K562 (cell line): ENCODE measurements around the gene ZNF81. TPM values are rescaled to one million over a fixed set of nuclear protein-coding genes. Genes with fewer than 3 reads are reported as not detected.

Experiments
- CBFA2T2 ChIP-seq: fragments of 450-650 bp; conservative IDR thresholded peaks from 2 replicates; pipeline ENCODE4 v1.6.1; 2017; ENCODE audit warnings: mild to moderate bottlenecking
- CBFA2T3 ChIP-seq: fragments of 450-650 bp; IDR thresholded peaks from 2 replicates; pipeline ENCODE4 v1.6.1; 2017
- CCNT2 ChIP-seq: IDR thresholded peaks from 2 replicates; pipeline ENCODE4 v1.6.1; 2011; ENCODE audit warnings: borderline replicate concordance, low read depth, mild to moderate bottlenecking, moderate library complexity, mixed read lengths, low read length; ENCODE audit not compliant: insufficient read length; ENCODE audit errors: extremely low read depth
- DPF2 ChIP-seq: fragments of 450-650 bp; IDR thresholded peaks from 2 replicates; pipeline ENCODE4 v1.6.1; 2016
- ELF4 ChIP-seq: fragments of 450-650 bp; formaldehyde crosslinking; IDR thresholded peaks from 2 replicates; pipeline ENCODE4 v1.4.0; 2022; ENCODE audit warnings: missing genetic modification characterization
- EP300 ChIP-seq: IDR thresholded peaks from 2 replicates; pipeline ENCODE4 v1.6.1; 2012; ENCODE audit warnings: low read length, improper control_type of control experiment
- FOSL1 ChIP-seq: fragments of 200-800 bp; sonication (Bioruptor generic); conservative IDR thresholded peaks from 2 replicates; pipeline ENCODE4 v1.6.1; 2016; ENCODE audit warnings: missing genetic modification characterization, missing compliant biosample characterization
- FOXM1 ChIP-seq, 2 experiments: fragments of 450-650 bp in 1 of 2; sonication (generic) in 1 of 2; formaldehyde crosslinking in 1 of 2; IDR thresholded peaks; 2 replicates each; pipeline versions ENCODE4 v1.6.1 to v1.9.0; 2017 to 2022; ENCODE audit warnings: low read depth in 2 of 2, mild to moderate bottlenecking in 2 of 2, missing genetic modification reagents in 1 of 2, moderate library complexity in 1 of 2
- HMBOX1 ChIP-seq: sonication (generic); IDR thresholded peaks from 2 replicates; pipeline ENCODE4 v1.6.1; 2016
- ID3 ChIP-seq, 2 experiments: fragments of 250-450 bp in 1 of 2; fragments of 450-650 bp in 1 of 2; sonication (Bioruptor Pico) in 1 of 2; IDR thresholded peaks; 2 replicates each; pipeline versions ENCODE4 v1.6.1 to v1.8.0; 2016 to 2021; ENCODE audit warnings: mild to moderate bottlenecking in 2 of 2, moderate library complexity in 2 of 2, missing compliant biosample characterization in 1 of 2, missing genetic modification characterization in 1 of 2
- KDM2B ChIP-seq: fragments of 250-450 bp; sonication (Bioruptor Pico); IDR thresholded peaks from 2 replicates; pipeline ENCODE4 v1.8.0; 2021; ENCODE audit warnings: mild to moderate bottlenecking, moderate library complexity
- MEF2A ChIP-seq: IDR thresholded peaks from 2 replicates; pipeline ENCODE4 v1.6.1; 2011; ENCODE audit warnings: low read depth, mild to moderate bottlenecking, low read length, moderate library complexity; ENCODE audit not compliant: control insufficient read depth
- POLR2AphosphoS5 ChIP-seq: IDR thresholded peaks from 2 replicates; pipeline ENCODE4 v1.6.1; 2011; ENCODE audit warnings: mild to moderate bottlenecking, low read depth, low read length, moderate library complexity; ENCODE audit not compliant: control insufficient read depth, insufficient read depth
- RFX1 ChIP-seq: fragments of 450-650 bp; IDR thresholded peaks from 2 replicates; pipeline ENCODE4 v1.6.1; 2016; ENCODE audit warnings: mild to moderate bottlenecking, moderate library complexity
- SMAD4 ChIP-seq: fragments of 250-450 bp; sonication (Bioruptor Pico); conservative IDR thresholded peaks from 2 replicates; pipeline ENCODE4 v1.8.0; 2021; ENCODE audit warnings: inconsistent platforms, mild to moderate bottlenecking, moderate library complexity
- STAT5A ChIP-seq: IDR thresholded peaks from 2 replicates; pipeline ENCODE4 v1.6.1; 2012; ENCODE audit warnings: low read length, inconsistent platforms, borderline replicate concordance
- TBL1XR1 ChIP-seq, 2 experiments: IDR thresholded peaks; 2 replicates each; pipeline ENCODE4 v1.6.1; 2012; ENCODE audit warnings: improper control_type of control experiment in 2 of 2, low read length in 2 of 2, mild to moderate bottlenecking in 1 of 2
- TCF3 ChIP-seq: sonication (generic); formaldehyde crosslinking; IDR thresholded peaks from 2 replicates; pipeline ENCODE4 v1.4.0; 2020; ENCODE audit warnings: mild to moderate bottlenecking, missing genetic modification reagents
- TEAD4 ChIP-seq, 2 experiments: sonication (generic) in 1 of 2; formaldehyde crosslinking in 1 of 2; IDR thresholded peaks; 2 replicates each; pipeline versions ENCODE4 v1.6.1 to v1.8.0; 2012 to 2022; ENCODE audit warnings: borderline replicate concordance in 1 of 2, inconsistent platforms in 1 of 2, low read length in 1 of 2, mild to moderate bottlenecking in 1 of 2, missing genetic modification reagents in 1 of 2
- TRIM28 ChIP-seq: fragments of 450-650 bp; IDR thresholded peaks from 2 replicates; pipeline ENCODE4 v1.6.1; 2017
- ZBTB33 ChIP-seq: sonication (generic); formaldehyde crosslinking; IDR thresholded peaks from 2 replicates; pipeline ENCODE4 v1.8.1; 2023; ENCODE audit warnings: mild to moderate bottlenecking, missing genetic modification reagents
- ZFX ChIP-seq: sonication (generic); formaldehyde crosslinking; IDR thresholded peaks from 2 replicates; pipeline ENCODE4 v1.8.0; 2022; ENCODE audit warnings: mild to moderate bottlenecking, missing genetic modification reagents, moderate library complexity
- ZKSCAN3 ChIP-seq: fragments of 250-450 bp; sonication (Bioruptor Pico); IDR thresholded peaks from 2 replicates; pipeline ENCODE4 v1.4.0; 2020
- polyA plus RNA-seq, 8 experiments: library from polyadenylated mRNA; depleted of rRNA in 4 of 8; stranded (reverse) in 5 of 8; unstranded in 3 of 8; fragments of >200 nt; fragmentation: Nextera tagmentation in 2 of 8; fragmentation: Illumina TruSeq in 1 of 8; extraction: Ambion mirVana in 2 of 8; extraction: Trizol in 1 of 8; gene quantifications; 2 replicates each; pipeline versions ENCODE4 v1.2.1 to v1.2.3, GENCODE V29; 2011 to 2014; ENCODE audit warnings: inconsistent platforms in 1 of 8, missing spikeins in 1 of 8
- total RNA-seq, 7 experiments: library from RNA; depleted of rRNA in 6 of 7; stranded (reverse); fragments of >200 nt in 6 of 7; fragmentation: Illumina TruSeq in 2 of 7; extraction: Trizol in 2 of 7; gene quantifications; 2 replicates each; pipeline versions ENCODE4 v1.2.1 to v1.2.3, GENCODE V29; 2011 to 2021; ENCODE audit warnings: low replicate concordance in 1 of 7
- TF ChIP-seq, protein P1 (sequence below), 2 experiments: fragments of 450-650 bp; conservative IDR thresholded peaks; 2 replicates each; pipeline ENCODE4 v1.6.1; 2017; ENCODE audit warnings: mild to moderate bottlenecking in 2 of 2, moderate library complexity in 2 of 2

Gene ZNF81
- total and polyA plus RNA-seq, 9 of the 15 experiments (the other 6 are each of a cell fraction or from before 2014, with no cell fraction given) = 2.4 to 9.6 (median 4.9) TPM

DNA sequence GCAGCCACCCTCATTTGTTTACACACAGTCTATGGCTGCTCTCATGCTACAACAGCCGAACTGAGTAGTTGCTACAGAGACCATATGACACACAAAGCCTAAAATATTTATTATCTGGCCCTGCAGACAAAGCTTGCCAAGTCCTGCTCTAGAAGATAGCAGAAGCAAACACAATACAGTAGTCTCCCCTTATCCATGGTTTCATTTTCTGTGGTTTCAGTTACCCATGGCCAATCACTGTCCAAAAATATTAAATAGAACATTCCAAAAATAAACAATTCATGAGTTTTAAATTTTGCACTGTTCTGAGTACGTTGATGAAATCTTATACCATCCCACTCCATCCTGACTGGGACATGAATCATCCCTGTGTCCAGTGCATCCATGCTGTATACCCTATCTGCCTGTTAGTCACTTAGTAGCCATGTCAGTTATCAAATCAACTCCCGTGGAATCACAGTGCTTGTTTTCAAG, 40.2 kb upstream of the ZNF81 start (continued):
- no peak for TF ChIP-seq HMBOX1
- no peak for TF ChIP-seq ZBTB33 (CRISPR knock-in tag)
- peak; percentile 89 for TF ChIP-seq TCF3 (CRISPR knock-in tag)
- peak; percentile 3; the same call in 1 of the 2 replicates for TF ChIP-seq ZFX
- TF ChIP-seq, protein P1, sequence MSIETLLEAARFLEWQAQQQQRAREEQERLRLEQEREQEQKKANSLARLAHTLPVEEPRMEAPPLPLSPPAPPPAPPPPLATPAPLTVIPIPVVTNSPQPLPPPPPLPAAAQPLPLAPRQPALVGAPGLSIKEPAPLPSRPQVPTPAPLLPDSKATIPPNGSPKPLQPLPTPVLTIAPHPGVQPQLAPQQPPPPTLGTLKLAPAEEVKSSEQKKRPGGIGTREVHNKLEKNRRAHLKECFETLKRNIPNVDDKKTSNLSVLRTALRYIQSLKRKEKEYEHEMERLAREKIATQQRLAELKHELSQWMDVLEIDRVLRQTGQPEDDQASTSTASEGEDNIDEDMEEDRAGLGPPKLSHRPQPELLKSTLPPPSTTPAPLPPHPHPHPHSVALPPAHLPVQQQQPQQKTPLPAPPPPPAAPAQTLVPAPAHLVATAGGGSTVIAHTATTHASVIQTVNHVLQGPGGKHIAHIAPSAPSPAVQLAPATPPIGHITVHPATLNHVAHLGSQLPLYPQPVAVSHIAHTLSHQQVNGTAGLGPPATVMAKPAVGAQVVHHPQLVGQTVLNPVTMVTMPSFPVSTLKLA (conservative IDR thresholded peaks at IDR 0.05) = peak in 1 of 2 experiments; percentile 21; a peak in 1 of 4 replicates
- peak; percentile 26; the same call in 1 of the 2 replicates for TF ChIP-seq MEF2A
- TF ChIP-seq TEAD4 (IDR thresholded peaks at IDR 0.05; ENCODE audit: low read length) = peak; percentile 87
- no peak for TF ChIP-seq TEAD4 (CRISPR knock-in tag; IDR thresholded peaks at IDR 0.05; ENCODE audit: borderline replicate concordance)
- peak; percentile 78 for TF ChIP-seq FOXM1 (IDR thresholded peaks at IDR 0.05; ENCODE audit: low read depth)
- TF ChIP-seq FOXM1 (CRISPR knock-in tag; IDR thresholded peaks at IDR 0.05; ENCODE audit: low read depth) = no peak
- TF ChIP-seq RFX1 = peak; percentile 65
- no peak for TF ChIP-seq ZKSCAN3
- peak; percentile 77 for TF ChIP-seq CBFA2T2
- peak; percentile 65 for TF ChIP-seq CCNT2
- TF ChIP-seq STAT5A = peak; percentile 41; the same call in 1 of the 2 replicates
- TF ChIP-seq DPF2 = 0 out of 2 replicates have a peak, but pooled peaks have one; percentile 32
- TF ChIP-seq POLR2AphosphoS5 = 0 out of 2 replicates have a peak, but pooled peaks have one; percentile 35
- TF ChIP-seq TBL1XR1 (IDR thresholded peaks at IDR 0.05; ENCODE audit: low read length in 2 of 2) = peak in 1 of 2 experiments; percentile 22; a peak in 1 of 4 replicates
- TF ChIP-seq ID3 (CRISPR knock-in tag; IDR thresholded peaks at IDR 0.05) = no peak
- TF ChIP-seq ID3 (tag; IDR thresholded peaks at IDR 0.05) = no peak
- TF ChIP-seq ELF4 (CRISPR knock-in tag) = no peak
- peak; percentile 83 for TF ChIP-seq FOSL1
- TF ChIP-seq EP300 = peak; percentile 76
- peak; percentile 88 for TF ChIP-seq CBFA2T3
- TF ChIP-seq SMAD4 (CRISPR knock-in tag) = 0 out of 2 replicates have a peak, but pooled peaks have one; percentile 21
- TF ChIP-seq KDM2B (CRISPR knock-in tag) = no peak
- TF ChIP-seq TRIM28 = no peak
